Left lung (tissue), 10 donors: ENCODE results near the gene IKZF4. TPM values are rescaled to one million over a fixed set of nuclear protein-coding genes. Genes with fewer than 3 reads are reported as not detected.
A peak's percentile ranks its signal among the peaks of the same experiment; 100 is the strongest.
"Not testable (repeated sequence)": the region's sequence is repeated elsewhere in the genome, so short reads cannot be mapped to it uniquely, and the experiment has no call there.

ENCODE experiments used
- ATAC-seq: fragments of 200-7000 bp; cut with Tn5 transposase; one replicate; pipeline ENCODE4 v1.9.1; 2020; ENCODE audit warnings: moderate library complexity
- DNase-seq, 4 donors: peaks; one replicate each; pipeline ENCODE4 v3.0.0-alpha.2; 2013 to 2020
- H3K27ac ChIP-seq, 2 donors: fragments of 200-600 bp; sonication (generic) in 1 of 2; one replicate each; pipeline versions ENCODE4 v1.5.0 to v1.8.0; 2020 to 2021
- H3K27me3 ChIP-seq, 2 donors: fragments of 200-600 bp; sonication (generic) in 1 of 2; one replicate each; pipeline versions ENCODE4 v1.5.0 to v1.8.0; 2020 to 2021
- H3K36me3 ChIP-seq, 2 donors: fragments of 200-600 bp; sonication (generic) in 1 of 2; one replicate each; pipeline versions ENCODE4 v1.5.0 to v1.8.0; 2020 to 2021
- H3K4me1 ChIP-seq, 2 donors: fragments of 200-600 bp; one replicate each; pipeline ENCODE4 v1.8.0; 2021
- H3K4me3 ChIP-seq, 2 donors: fragments of 200-600 bp; sonication (generic) in 1 of 2; one replicate each; pipeline versions ENCODE4 v1.5.0 to v1.8.0; 2020 to 2021; ENCODE audit warnings: mild to moderate bottlenecking in 1 of 2
- H3K9me3 ChIP-seq, 2 donors: fragments of 200-600 bp; sonication (generic) in 1 of 2; one replicate each; pipeline versions ENCODE4 v1.5.0 to v1.8.0; 2020 to 2021
- CTCF ChIP-seq, 2 donors: fragments of 200-600 bp; sonication (generic) in 1 of 2; IDR thresholded peaks; one replicate each; pipeline versions ENCODE4 v1.5.0 to v1.8.0; 2021; ENCODE audit warnings: antibody characterized with exemption in 2 of 2
- intact Hi-C, 2 donors: fragments of 100-400 bp; cut with DNase I; formaldehyde crosslinking; loops; one replicate each; pipeline versions ENCODE4 v1.11.2 to v1.14.2; 2022
- polyA plus RNA-seq, 6 donors: library from polyadenylated mRNA; unstranded; fragments of 120-200 nt; gene quantifications; one replicate each; pipeline ENCODE4 v1.2.1, GENCODE V29; 2013; ENCODE audit not compliant: insufficient read length in 6 of 6
- total RNA-seq, 2 donors: library from RNA; stranded (reverse); fragmentation: NEBNext Ultra II Directional; extraction: Animal tissue kit (Norgen Biotek cat#: 25700); gene quantifications; one replicate each; pipeline ENCODE4 v1.2.1, GENCODE V29; 2021
- donor health status: DM: no; HTN: yes; CAD: no.
- donor health status: DM: no; HTN: no; CAD: no.

IKZF4 gene
- total and polyA plus RNA-seq, 8 donors: 7.5 to 28.3 (median 23.4) TPM

GRCh38 chr12:55982319-55982936 lies 38.4 kb upstream of the IKZF4 start:
- Histone ChIP-seq H3K27me3 (no peaks in the 10 kb centered on the region), H3K4me3 (no peak overlapping the region), H3K4me1 (peaks cover 5 to 63% of the 10 kb centered on the region in 2 donors), H3K27ac (peak overlapping the region; percentile 7 to 64), H3K9me3 (no peaks in the 10 kb centered on the region), H3K36me3 (peaks cover 0 to 62% of the 10 kb centered on the region in 2 donors)
- intact Hi-C loops: no loop called here
- TF ChIP-seq CTCF (IDR thresholded peaks at IDR 0.05): no peak
- DNase-seq (no peak), ATAC-seq (no peak)

- Histone ChIP-seq H3K27me3 (no peaks in the 10 kb centered on the region), H3K36me3 (peaks cover 0 to 71% of the 10 kb centered on the region in 2 donors), H3K9me3 (no peaks in the 10 kb centered on the region), H3K27ac (peak overlapping the region in 1 of 2 donors; percentile 59), H3K4me1 (peaks cover 2 to 54% of the 10 kb centered on the region in 2 donors), H3K4me3 (no peak overlapping the region)
- no peak for TF ChIP-seq CTCF (IDR thresholded peaks at IDR 0.05)
- ATAC-seq (no peak), DNase-seq (no peak)
- intact Hi-C loops: no loop called here
Measured at GRCh38 chr12:55983232-55983842, 37.5 kb upstream of the IKZF4 start.

GRCh38 chr12:55984861-55985260 lies 36.0 kb upstream of the IKZF4 start:
- intact Hi-C loops: no loop called here
- no peak overlapping the region for H3K27ac ChIP-seq
- no peak for ATAC-seq
- no peak overlapping the region for H3K4me3 ChIP-seq
- no peak for TF ChIP-seq CTCF (IDR thresholded peaks at IDR 0.05)
- H3K4me1 ChIP-seq: peaks cover 0 to 38% of the 10 kb centered on the region in 2 donors
- no peaks in the 10 kb centered on the region for H3K27me3 ChIP-seq
- DNase-seq: no peak
- no peaks in the 10 kb centered on the region for H3K9me3 ChIP-seq
- H3K36me3 ChIP-seq: peaks cover 0 to 86% of the 10 kb centered on the region in 2 donors

- Histone ChIP-seq H3K4me1 (peaks cover 0 to 37% of the 10 kb centered on the region in 2 donors), H3K27ac (no peak overlapping the region), H3K36me3 (peaks cover 0 to 87% of the 10 kb centered on the region in 2 donors), H3K27me3 (no peaks in the 10 kb centered on the region), H3K4me3 (no peak overlapping the region), H3K9me3 (no peaks in the 10 kb centered on the region)
- DNase-seq: no peak
- no peak for ATAC-seq
- TF ChIP-seq CTCF (IDR thresholded peaks at IDR 0.05): no peak
- intact Hi-C loops: no loop called here
Measured at GRCh38 chr12:55985341-55985740, 35.5 kb upstream of the IKZF4 start.

- Histone ChIP-seq H3K36me3 (peaks cover 0 to 87% of the 10 kb centered on the region in 2 donors), H3K4me1 (peaks cover 0 to 37% of the 10 kb centered on the region in 2 donors)
- ATAC-seq, H3K9me3 ChIP-seq, H3K4me3 ChIP-seq, DNase-seq, H3K27me3 ChIP-seq, intact Hi-C loops, H3K27ac ChIP-seq: not testable (repeated sequence)
Measured at GRCh38 chr12:55985976-55986375, 34.9 kb upstream of the IKZF4 start.
